Type B pancreatic cell (in vitro differentiated cells): Measurements from ENCODE around the gene SLAIN2. TPM values are rescaled to one million over a fixed set of nuclear protein-coding genes. Genes with fewer than 3 reads are reported as not detected.
A peak's percentile ranks its signal among the peaks of the same experiment; 100 is the strongest.

ENCODE experiments used
- DNase-seq: peaks from one replicate; pipeline ENCODE4 v3.0.0; 2021; ENCODE audit warnings: mixed read lengths; ENCODE audit not compliant: unreplicated experiment; ENCODE audit errors: extremely low spot score
- H3K27ac Mint-ChIP-seq: 2 replicates; pipeline ENCODE4 v1.8.0; 2021; ENCODE audit warnings: mild to moderate bottlenecking, mixed read lengths
- H3K27me3 Mint-ChIP-seq: 2 replicates; pipeline ENCODE4 v1.8.0; 2021; ENCODE audit warnings: mixed read lengths
- H3K36me3 Mint-ChIP-seq: 2 replicates; pipeline ENCODE4 v1.8.0; 2021; ENCODE audit warnings: mixed read lengths
- H3K4me1 Mint-ChIP-seq: one replicate; pipeline ENCODE4 v1.8.0; 2021; ENCODE audit warnings: mixed read lengths; ENCODE audit not compliant: unreplicated experiment
- H3K4me3 Mint-ChIP-seq: 2 replicates; pipeline ENCODE4 v1.8.0; 2021; ENCODE audit warnings: mild to moderate bottlenecking, mixed read lengths
- H3K9me3 Mint-ChIP-seq: 2 replicates; pipeline ENCODE4 v1.8.0; 2021; ENCODE audit warnings: mixed read lengths
- CTCF ChIP-seq: fragments of 200-600 bp; sonication (generic); conservative IDR thresholded peaks from 2 replicates; pipeline ENCODE4 v1.5.0; 2021; ENCODE audit warnings: antibody characterized with exemption, mild to moderate bottlenecking
- total RNA-seq: library from RNA; stranded (reverse); gene quantifications from 2 replicates; pipeline ENCODE4 v1.2.1, GENCODE V29; 2021; ENCODE audit warnings: low replicate concordance

The SLAIN2 gene
- total RNA-seq, 1 donor from 2014 or later = 55.8 TPM

GRCh38 chr4:48360285-48361011 is 19.1 kb downstream of the SLAIN2 start:
- no peaks in the 10 kb centered on the region for H3K27me3 Mint-ChIP-seq
- no peak for TF ChIP-seq CTCF
- H3K9me3 Mint-ChIP-seq = peaks cover 7% of the 10 kb centered on the region
- peak overlapping the region; percentile 47 for H3K4me3 Mint-ChIP-seq
- H3K36me3 Mint-ChIP-seq = peaks cover 9% of the 10 kb centered on the region
- H3K4me1 Mint-ChIP-seq = peaks cover 13% of the 10 kb centered on the region
- no peak for DNase-seq
- H3K27ac Mint-ChIP-seq = peak overlapping the region; percentile 80

GRCh38 chr4:48361012-48361400 is 19.7 kb downstream of the SLAIN2 start:
- peak overlapping the region; percentile 80 for H3K27ac Mint-ChIP-seq
- peak overlapping the region; percentile 12 for H3K4me3 Mint-ChIP-seq

GRCh38 chr4:48366611-48367010 is 25.3 kb downstream of the SLAIN2 start:
- Mint-ChIP-seq H3K4me3 (no peak overlapping the region), H3K27me3 (no peaks in the 10 kb centered on the region), H3K36me3 (peaks cover 7% of the 10 kb centered on the region), H3K4me1 (peaks cover 17% of the 10 kb centered on the region), H3K27ac (no peak overlapping the region), H3K9me3 (no peaks in the 10 kb centered on the region)
- DNase-seq = no peak
- TF ChIP-seq CTCF = no peak

More at GRCh38 chr4:48361012-48361400, 19.7 kb downstream of the SLAIN2 start:
- no peak for TF ChIP-seq CTCF
- Mint-ChIP-seq H3K27me3 (no peaks in the 10 kb centered on the region), H3K4me1 (peaks cover 13% of the 10 kb centered on the region), H3K36me3 (peaks cover 12% of the 10 kb centered on the region), H3K9me3 (peaks cover 7% of the 10 kb centered on the region)
- no peak for DNase-seq

- TF ChIP-seq CTCF = no peak
- Mint-ChIP-seq H3K36me3 (peaks cover 7% of the 10 kb centered on the region), H3K27ac (no peak overlapping the region), H3K4me3 (no peak overlapping the region), H3K9me3 (no peaks in the 10 kb centered on the region), H3K27me3 (no peaks in the 10 kb centered on the region), H3K4me1 (peaks cover 15% of the 10 kb centered on the region)
- no peak for DNase-seq
Observed at GRCh38 chr4:48367016-48367415, 25.7 kb downstream of the SLAIN2 start.

- no peaks in the 10 kb centered on the region for H3K9me3 Mint-ChIP-seq
- H3K4me3 Mint-ChIP-seq = no peak overlapping the region
- no peak overlapping the region for H3K27ac Mint-ChIP-seq
- H3K4me1 Mint-ChIP-seq = peaks cover 15% of the 10 kb centered on the region
- no peak for DNase-seq
- no peaks in the 10 kb centered on the region for H3K27me3 Mint-ChIP-seq
- H3K36me3 Mint-ChIP-seq = peaks cover 11% of the 10 kb centered on the region
- no peak for TF ChIP-seq CTCF
Observed at GRCh38 chr4:48368389-48368788, 27.1 kb downstream of the SLAIN2 start.
